GM19467 (cell line): ENCODE data around the gene SFXN1.

Experiments
- ATAC-seq: cut with Tn5 transposase; IDR thresholded peaks from one replicate; pipeline ENCODE4 v1.9.1; 2021; ENCODE audit warnings: mild to moderate bottlenecking, moderate library complexity; ENCODE audit not compliant: unreplicated experiment

The SFXN1 gene

GRCh38 chr5:175569701-175570100 lies 91.3 kb downstream of the SFXN1 start:
- ATAC-seq = no peak

- ATAC-seq = no peak
Measured at GRCh38 chr5:175572886-175573285, 94.5 kb downstream of the SFXN1 start.

- ATAC-seq = no peak
Measured at GRCh38 chr5:175573493-175574269, 95.3 kb downstream of the SFXN1 start.

- no peak for ATAC-seq
Measured at GRCh38 chr5:175575301-175575700, 96.9 kb downstream of the SFXN1 start.

GRCh38 chr5:175576096-175576495 lies 97.7 kb downstream of the SFXN1 start:
- no peak for ATAC-seq

GRCh38 chr5:175576591-175576990 lies 98.2 kb downstream of the SFXN1 start:
- ATAC-seq = no peak
